Stimulated activated CD4-positive, alpha-beta T cell treated with anti-CD3 and anti-CD28 coated beads, Interleukin-2, amount 100 ng/mL, for 48 hours (primary cell): ENCODE measurements around the gene CCSER2.
"Not testable (repeated sequence)": the region's sequence is repeated elsewhere in the genome, so short reads cannot be mapped to it uniquely, and the experiment has no call there.

Source experiments
- DNase-seq, 2 donors: peaks; one replicate each; pipeline ENCODE4 v3.0.0-alpha.2; 2020

The CCSER2 gene

GRCh38 chr10:84460520-84460919 lies 132.1 kb downstream of the CCSER2 start:
- no peak for DNase-seq

- DNase-seq, result no peak
These were observed 141.1 kb downstream of the CCSER2 start for GRCh38 chr10:84469470-84469869.

- no peak for DNase-seq
These were observed 144.7 kb downstream of the CCSER2 start for GRCh38 chr10:84473136-84473535.

GRCh38 chr10:84477398-84478128 lies 149.2 kb downstream of the CCSER2 start:
- DNase-seq, result no peak

GRCh38 chr10:84478151-84478550 lies 149.8 kb downstream of the CCSER2 start:
- no peak for DNase-seq

GRCh38 chr10:84478679-84479078 lies 150.3 kb downstream of the CCSER2 start:
- no peak for DNase-seq

GRCh38 chr10:84484541-84484940 lies 156.2 kb downstream of the CCSER2 start:
- no peak for DNase-seq

GRCh38 chr10:84493361-84493760 lies 165.0 kb downstream of the CCSER2 start:
- no peak for DNase-seq

GRCh38 chr10:84493951-84494848 lies 165.8 kb downstream of the CCSER2 start:
- DNase-seq, result no peak

- DNase-seq, result no peak
These were observed 166.4 kb downstream of the CCSER2 start for GRCh38 chr10:84494849-84495180.

- DNase-seq, result no peak
These were observed 169.6 kb downstream of the CCSER2 start for GRCh38 chr10:84497978-84498377.

- DNase-seq, result not testable (repeated sequence)
These were observed 170.7 kb downstream of the CCSER2 start for GRCh38 chr10:84499039-84499438.

GRCh38 chr10:84499846-84500245 lies 171.5 kb downstream of the CCSER2 start:
- no peak for DNase-seq

GRCh38 chr10:84510121-84510520 lies 181.7 kb downstream of the CCSER2 start:
- no peak for DNase-seq

GRCh38 chr10:84511106-84511505 lies 182.7 kb downstream of the CCSER2 start:
- no peak for DNase-seq

- no peak for DNase-seq
These were observed 183.4 kb downstream of the CCSER2 start for GRCh38 chr10:84511709-84512285.

- DNase-seq, result no peak
These were observed 189.2 kb downstream of the CCSER2 start for GRCh38 chr10:84517554-84517953.

- no peak for DNase-seq
These were observed 190.8 kb downstream of the CCSER2 start for GRCh38 chr10:84519235-84519634.

- no peak for DNase-seq
These were observed 192.6 kb downstream of the CCSER2 start for GRCh38 chr10:84521013-84521412.

GRCh38 chr10:84521468-84521867 lies 193.1 kb downstream of the CCSER2 start:
- no peak for DNase-seq

GRCh38 chr10:84522612-84523462 lies 194.4 kb downstream of the CCSER2 start:
- DNase-seq, result no peak

GRCh38 chr10:84523526-84523925 lies 195.1 kb downstream of the CCSER2 start:
- DNase-seq, result no peak

- DNase-seq, result no peak
These were observed 196.0 kb downstream of the CCSER2 start for GRCh38 chr10:84524435-84524834.
